ENCODE data around the gene DLK1.

The DLK1 gene

DNA sequence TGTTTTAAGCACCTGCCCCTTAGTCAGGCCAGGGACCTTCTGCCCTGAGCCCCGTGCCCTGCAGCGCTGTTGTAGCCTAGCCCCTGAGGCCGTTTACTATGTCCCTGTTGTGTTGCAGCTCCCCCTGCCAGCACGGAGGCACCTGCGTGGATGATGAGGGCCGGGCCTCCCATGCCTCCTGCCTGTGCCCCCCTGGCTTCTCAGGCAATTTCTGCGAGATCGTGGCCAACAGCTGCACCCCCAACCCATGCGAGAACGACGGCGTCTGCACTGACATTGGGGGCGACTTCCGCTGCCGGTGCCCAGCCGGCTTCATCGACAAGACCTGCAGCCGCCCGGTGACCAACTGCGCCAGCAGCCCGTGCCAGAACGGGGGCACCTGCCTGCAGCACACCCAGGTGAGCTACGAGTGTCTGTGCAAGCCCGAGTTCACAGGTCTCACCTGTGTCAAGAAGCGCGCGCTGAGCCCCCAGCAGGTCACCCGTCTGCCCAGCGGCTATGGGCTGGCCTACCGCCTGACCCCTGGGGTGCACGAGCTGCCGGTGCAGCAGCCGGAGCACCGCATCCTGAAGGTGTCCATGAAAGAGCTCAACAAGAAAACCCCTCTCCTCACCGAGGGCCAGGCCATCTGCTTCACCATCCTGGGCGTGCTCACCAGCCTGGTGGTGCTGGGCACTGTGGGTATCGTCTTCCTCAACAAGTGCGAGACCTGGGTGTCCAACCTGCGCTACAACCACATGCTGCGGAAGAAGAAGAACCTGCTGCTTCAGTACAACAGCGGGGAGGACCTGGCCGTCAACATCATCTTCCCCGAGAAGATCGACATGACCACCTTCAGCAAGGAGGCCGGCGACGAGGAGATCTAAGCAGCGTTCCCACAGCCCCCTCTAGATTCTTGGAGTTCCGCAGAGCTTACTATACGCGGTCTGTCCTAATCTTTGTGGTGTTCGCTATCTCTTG lies 7.6 kb downstream of the DLK1 start:
- Histone ChIP-seq H3K27ac (no peak overlapping the region), H2AFZ (no peak overlapping the region), H3K4me3 (ENCODE audit: low read depth, low read length) (no peak overlapping the region), H3K36me3 (ENCODE audit: control insufficient read depth, insufficient read depth, low read length) (no peaks in the 10 kb centered on the region), H3K27me3 (ENCODE audit: control insufficient read depth, insufficient read depth, low read length) (no peaks in the 10 kb centered on the region), H3K79me2 (no peaks in the 10 kb centered on the region), H3K4me2 (ENCODE audit: low read length) (no peak overlapping the region), H3K9me3 (ENCODE audit: control insufficient read depth, low read length) (no peaks in the 10 kb centered on the region), H3K9ac (no peak overlapping the region), H3K4me1 (no peaks in the 10 kb centered on the region)
- TF ChIP-seq, protein P1, sequence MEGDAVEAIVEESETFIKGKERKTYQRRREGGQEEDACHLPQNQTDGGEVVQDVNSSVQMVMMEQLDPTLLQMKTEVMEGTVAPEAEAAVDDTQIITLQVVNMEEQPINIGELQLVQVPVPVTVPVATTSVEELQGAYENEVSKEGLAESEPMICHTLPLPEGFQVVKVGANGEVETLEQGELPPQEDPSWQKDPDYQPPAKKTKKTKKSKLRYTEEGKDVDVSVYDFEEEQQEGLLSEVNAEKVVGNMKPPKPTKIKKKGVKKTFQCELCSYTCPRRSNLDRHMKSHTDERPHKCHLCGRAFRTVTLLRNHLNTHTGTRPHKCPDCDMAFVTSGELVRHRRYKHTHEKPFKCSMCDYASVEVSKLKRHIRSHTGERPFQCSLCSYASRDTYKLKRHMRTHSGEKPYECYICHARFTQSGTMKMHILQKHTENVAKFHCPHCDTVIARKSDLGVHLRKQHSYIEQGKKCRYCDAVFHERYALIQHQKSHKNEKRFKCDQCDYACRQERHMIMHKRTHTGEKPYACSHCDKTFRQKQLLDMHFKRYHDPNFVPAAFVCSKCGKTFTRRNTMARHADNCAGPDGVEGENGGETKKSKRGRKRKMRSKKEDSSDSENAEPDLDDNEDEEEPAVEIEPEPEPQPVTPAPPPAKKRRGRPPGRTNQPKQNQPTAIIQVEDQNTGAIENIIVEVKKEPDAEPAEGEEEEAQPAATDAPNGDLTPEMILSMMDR (IDR thresholded peaks at IDR 0.05), result no peak

DNA sequence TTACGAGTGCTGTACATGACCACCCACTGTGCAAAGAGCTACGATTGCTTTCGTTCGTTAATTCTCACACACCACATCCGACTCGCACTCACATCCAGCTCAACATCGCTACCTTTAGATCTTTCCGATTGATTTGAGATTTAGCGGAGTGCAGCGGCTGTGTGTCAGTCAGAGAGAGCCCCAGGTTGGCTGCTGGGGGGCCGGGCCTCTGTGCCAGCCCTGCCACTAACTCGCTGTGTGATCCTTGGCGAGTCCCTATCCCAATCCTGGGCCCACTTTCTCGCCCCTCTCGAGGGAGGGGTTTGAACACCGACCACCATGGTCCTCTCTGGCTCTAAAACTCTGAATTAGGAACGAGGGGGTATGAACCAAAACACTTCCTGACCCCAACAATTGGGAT lies 8.6 kb downstream of the DLK1 start:
- no peaks in the 10 kb centered on the region for H3K9me3 ChIP-seq (ENCODE audit: control insufficient read depth, low read length)
- TF ChIP-seq, protein P1 (IDR thresholded peaks at IDR 0.05), result no peak
- H3K9ac ChIP-seq, result no peak overlapping the region
- H2AFZ ChIP-seq, result no peak overlapping the region
- H3K27me3 ChIP-seq (ENCODE audit: control insufficient read depth, insufficient read depth, low read length), result no peaks in the 10 kb centered on the region
- no peak overlapping the region for H3K4me3 ChIP-seq (ENCODE audit: low read depth, low read length)
- no peaks in the 10 kb centered on the region for H3K36me3 ChIP-seq (ENCODE audit: control insufficient read depth, insufficient read depth, low read length)
- H3K4me2 ChIP-seq (ENCODE audit: low read length), result no peak overlapping the region
- no peaks in the 10 kb centered on the region for H3K4me1 ChIP-seq
- no peaks in the 10 kb centered on the region for H3K79me2 ChIP-seq
- H3K27ac ChIP-seq, result no peak overlapping the region

DNA sequence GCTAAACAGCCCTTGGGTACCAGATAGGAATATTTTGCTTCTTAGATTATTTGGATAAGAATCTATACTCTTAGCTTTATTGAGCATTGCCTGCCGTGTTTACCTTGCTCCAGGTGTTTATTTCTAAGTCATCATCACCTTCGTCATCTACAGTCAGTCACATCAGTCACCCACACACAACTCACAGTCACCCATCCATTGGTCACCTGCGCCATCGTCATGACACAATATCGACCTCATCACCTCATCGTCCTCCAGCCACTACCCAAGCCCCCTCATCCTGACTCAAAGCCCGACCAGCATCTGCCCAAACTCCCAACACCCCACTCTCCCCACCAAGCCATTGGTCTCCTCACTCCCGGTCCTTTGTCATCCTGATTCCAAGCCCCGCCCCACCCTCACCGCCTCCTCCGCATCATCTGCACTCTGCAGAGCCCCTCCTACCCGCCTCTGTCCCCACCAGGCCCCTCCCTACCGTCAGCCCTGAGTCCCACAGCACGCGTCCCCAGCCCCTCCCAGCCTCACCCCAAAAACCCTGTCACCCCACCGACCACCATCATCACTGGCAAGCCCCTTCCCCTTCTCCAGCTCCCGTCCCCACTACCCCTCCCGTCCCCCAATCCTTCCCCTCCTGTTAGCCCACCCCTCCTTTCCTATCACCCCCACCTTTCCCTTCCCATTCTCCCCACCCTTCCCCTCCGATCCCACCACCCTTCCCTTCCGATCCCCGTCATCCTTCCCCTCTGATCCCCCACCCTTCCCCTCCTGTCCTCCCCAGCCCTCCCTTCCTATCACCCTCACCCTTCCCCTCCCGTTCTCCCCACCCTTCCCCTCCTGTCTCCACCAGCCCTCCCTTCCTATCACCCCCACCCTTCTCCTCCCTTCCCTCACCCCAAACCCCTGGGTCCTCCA lies 9.8 kb downstream of the DLK1 start:
- Histone ChIP-seq H2AFZ (no peak overlapping the region), H3K4me3 (ENCODE audit: low read depth, low read length) (no peak overlapping the region), H3K27ac (no peak overlapping the region), H3K79me2 (no peaks in the 10 kb centered on the region), H3K4me1 (no peaks in the 10 kb centered on the region), H3K9me3 (ENCODE audit: control insufficient read depth, low read length) (no peaks in the 10 kb centered on the region), H3K36me3 (ENCODE audit: control insufficient read depth, insufficient read depth, low read length) (no peaks in the 10 kb centered on the region), H3K9ac (no peak overlapping the region), H3K4me2 (ENCODE audit: low read length) (no peak overlapping the region), H3K27me3 (ENCODE audit: control insufficient read depth, insufficient read depth, low read length) (no peaks in the 10 kb centered on the region)
- TF ChIP-seq, protein P1 (IDR thresholded peaks at IDR 0.05), result no peak

DNA sequence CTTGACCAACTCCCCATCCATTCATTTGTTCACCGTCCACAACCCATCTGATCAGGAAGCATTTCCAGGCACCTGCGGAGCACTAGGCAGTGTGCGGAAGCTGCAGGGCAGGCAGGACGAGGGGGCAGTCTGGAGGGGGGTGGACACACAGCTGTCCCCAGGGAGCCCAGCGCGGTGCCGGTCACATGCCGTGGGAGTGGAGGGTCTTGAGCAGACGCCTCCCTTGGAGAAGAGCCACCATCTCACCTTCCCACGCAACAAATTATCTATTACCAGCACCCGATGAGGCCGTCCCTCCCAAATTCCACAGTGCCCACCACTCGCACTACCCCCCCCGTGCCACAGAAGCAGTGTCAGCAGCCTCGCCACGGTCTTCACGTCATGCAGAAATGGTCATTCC lies 10.8 kb downstream of the DLK1 start:
- Histone ChIP-seq H3K27ac (no peak overlapping the region), H3K4me3 (ENCODE audit: low read depth, low read length) (no peak overlapping the region)
- TF ChIP-seq, protein P1 (IDR thresholded peaks at IDR 0.05), result no peak

More for the DNA sequence above, 10.8 kb downstream of the DLK1 start:
- H3K79me2 ChIP-seq, result no peaks in the 10 kb centered on the region
- no peaks in the 10 kb centered on the region for H3K4me1 ChIP-seq
- H2AFZ ChIP-seq, result no peak overlapping the region
- H3K9me3 ChIP-seq (ENCODE audit: control insufficient read depth, low read length), result no peaks in the 10 kb centered on the region
- no peaks in the 10 kb centered on the region for H3K36me3 ChIP-seq (ENCODE audit: control insufficient read depth, insufficient read depth, low read length)
- no peak overlapping the region for H3K4me2 ChIP-seq (ENCODE audit: low read length)
- H3K27me3 ChIP-seq (ENCODE audit: control insufficient read depth, insufficient read depth, low read length), result no peaks in the 10 kb centered on the region
- H3K9ac ChIP-seq, result no peak overlapping the region
